ENCODE results near the gene PRKCE. TPM values are rescaled to one million over a fixed set of nuclear protein-coding genes. Genes with fewer than 3 reads are reported as not detected.

The PRKCE gene
- total and polyA plus RNA-seq, 2 experiments from 2014 or later, result 0.94 to 1.2 TPM

GRCh38 chr2:46226620-46227019 is 575.1 kb downstream of the PRKCE start:
- H3K4me3 Mint-ChIP-seq, result no peak overlapping the region
- Histone ChIP-seq H3K27me3 (ENCODE audit: insufficient read depth) (no peaks in the 10 kb centered on the region), H3K9me2 (ENCODE audit: insufficient read depth) (peaks cover 14% of the 10 kb centered on the region; the same call in 1 of the 2 replicates), H3K4me3 (no peak overlapping the region), H3K4me1 (ENCODE audit: insufficient read depth) (peaks cover 21% of the 10 kb centered on the region), H3K4me2 (no peak overlapping the region), H3K79me2 (replicated peaks; ENCODE audit: insufficient read depth) (no peaks in the 10 kb centered on the region), H4K20me1 (replicated peaks; ENCODE audit: insufficient read depth) (no peaks in the 10 kb centered on the region), H3F3A (replicated peaks; ENCODE audit: low read depth) (no peaks in the 10 kb centered on the region), H2AFZ (no peak overlapping the region), H3K36me3 (ENCODE audit: insufficient read depth) (no peaks in the 10 kb centered on the region), H3K27ac (ENCODE audit: low read depth) (no peak overlapping the region)
- H3K27ac Mint-ChIP-seq, result no peak overlapping the region
- H3K36me3 Mint-ChIP-seq (ENCODE audit: low read depth), result no peaks in the 10 kb centered on the region; the same call in 2 of the 3 replicates
- H3K9me3 Mint-ChIP-seq, result peaks cover 3% of the 10 kb centered on the region; the same call in 2 of the 3 replicates
- no peak for DNase-seq (ENCODE audit: low spot score)
- peaks cover 37% of the 10 kb centered on the region for H3K4me1 Mint-ChIP-seq
- peaks cover 8% of the 10 kb centered on the region for H3K27me3 Mint-ChIP-seq (ENCODE audit: insufficient read depth, low read depth, poor library complexity)
- no peak for ATAC-seq
- TF ChIP-seq EZH2phosphoT487 (IDR thresholded peaks at IDR 0.05; ENCODE audit: unreplicated experiment) (no peak), EZH2 (IDR thresholded peaks at IDR 0.05; ENCODE audit: low read depth, unreplicated experiment) (no peak), JUNB (IDR thresholded peaks at IDR 0.05; ENCODE audit: unreplicated experiment) (no peak), STAT1 (IDR thresholded peaks at IDR 0.05; ENCODE audit: unreplicated experiment) (no peak), REST (IDR thresholded peaks at IDR 0.05; ENCODE audit: unreplicated experiment) (no peak), POLR2AphosphoS5 (IDR thresholded peaks at IDR 0.05; ENCODE audit: low read depth) (no peak), NANOG (IDR thresholded peaks at IDR 0.05; ENCODE audit: borderline replicate concordance) (no peak), ZNF114 (CRISPR knock-in tag; IDR thresholded peaks at IDR 0.05) (no peak), CREB1 (CRISPR knock-in tag; IDR thresholded peaks at IDR 0.05; ENCODE audit: low read depth) (no peak), ETS1 (IDR thresholded peaks at IDR 0.05) (no peak), ZNF331 (CRISPR knock-in tag; IDR thresholded peaks at IDR 0.05; ENCODE audit: low read depth) (no peak), ZNF462 (CRISPR knock-in tag; IDR thresholded peaks at IDR 0.05) (no peak), CTCF (conservative IDR thresholded peaks at IDR 0.05; ENCODE audit: low read depth in 2 of 2) (no peak)
